ENCODE data around the gene LAPTM5. TPM values are rescaled to one million over a fixed set of nuclear protein-coding genes. Genes with fewer than 3 reads are reported as not detected.

Gene LAPTM5
- total RNA-seq, 1 experiment from 2014 or later: 1.9 TPM

DNA sequence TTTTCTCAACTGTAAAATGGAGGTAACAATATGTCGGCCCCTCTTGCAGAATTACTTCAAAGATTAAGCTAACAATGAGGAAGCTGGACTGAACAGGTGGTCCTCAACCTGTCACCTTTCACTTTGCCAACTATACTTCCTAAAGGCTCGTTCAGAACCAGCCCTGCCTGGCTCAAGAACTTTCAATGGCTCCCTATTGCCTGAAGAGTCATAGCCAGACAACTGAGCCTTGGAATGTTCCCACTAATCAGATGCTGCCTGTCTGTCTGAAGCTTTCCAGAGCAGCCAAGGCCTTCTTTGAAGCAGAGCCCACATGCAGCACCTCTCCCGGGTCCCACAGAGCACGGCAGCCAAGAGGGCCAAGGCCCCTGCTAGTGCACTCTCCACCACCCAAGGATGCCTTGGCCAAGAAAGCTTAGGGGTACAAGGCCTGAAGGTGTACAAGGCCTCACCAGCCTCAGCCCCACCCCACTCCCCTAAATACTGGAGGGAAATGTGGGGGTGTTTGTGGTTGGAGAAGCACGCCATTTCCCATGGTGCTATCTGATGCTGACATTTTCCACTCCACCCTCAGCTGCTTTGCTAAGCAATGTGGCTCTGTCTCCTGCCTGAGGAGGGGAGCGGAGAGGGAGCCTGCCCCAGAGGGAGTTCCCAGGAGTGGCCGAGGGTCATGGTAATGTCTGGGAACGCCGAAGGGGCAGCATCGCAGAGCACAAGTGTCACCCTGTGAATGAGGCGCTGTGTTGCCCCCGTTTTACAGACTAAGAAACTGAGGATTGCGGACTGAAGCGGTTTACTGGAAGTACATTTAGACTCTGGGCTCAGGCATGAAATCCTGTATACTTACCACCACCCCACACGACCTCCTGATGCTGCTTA lies 8.2 kb upstream of the LAPTM5 start:
- Histone ChIP-seq H3K27me3 (ENCODE audit: control insufficient read depth, insufficient read depth, low read length) (no peaks in the 10 kb centered on the region), H3K36me3 (ENCODE audit: control insufficient read depth, insufficient read depth, low read length) (no peaks in the 10 kb centered on the region), H3K4me1 (ENCODE audit: control insufficient read depth, insufficient read depth, low read length) (peaks cover 6% of the 10 kb centered on the region; the same call in 1 of the 2 replicates), H3K27ac (ENCODE audit: low read length) (no peak overlapping the region), H3K9me3 (ENCODE audit: control insufficient read depth, insufficient read depth, low read depth, low read length) (no peaks in the 10 kb centered on the region), H3K4me3 (ENCODE audit: low read depth in 2 of 2, low read length in 2 of 2) (no peak overlapping the region)
- no peak for TF ChIP-seq SIN3A (IDR thresholded peaks at IDR 0.05; ENCODE audit: borderline replicate concordance, insufficient read depth, low read depth, low read length)
- TF ChIP-seq REST (IDR thresholded peaks at IDR 0.05; ENCODE audit: insufficient read depth in 1 of 2, low read depth in 2 of 2, low read length in 1 of 2): no peak
- no peak for TF ChIP-seq POLR2AphosphoS5 (IDR thresholded peaks at IDR 0.05; ENCODE audit: low read depth, low read length)
- no peak for TF ChIP-seq TCF7L2 (IDR thresholded peaks at IDR 0.05; ENCODE audit: low read depth, low read length)
- no peak for TF ChIP-seq CTCF (IDR thresholded peaks at IDR 0.05)
- BruUV-seq (replicated peaks): no TSS peak
- in situ Hi-C loops (cut with HindIII; ENCODE audit: low pct_unique_long_range_greater_than_20kb, low sequenced_read_pairs): no loop called here
- intact Hi-C loops (cut with micrococcal nuclease; ENCODE audit: unreplicated experiment): no loop called here
- DNase-seq (ENCODE audit: low read depth, low spot score) (no peak), ATAC-seq (no peak)
- POLR2A ChIA-PET: no interaction called here
- CTCF ChIA-PET: no interaction called here

- peaks cover 6% of the 10 kb centered on the region; the same call in 1 of the 2 replicates for H3K4me1 ChIP-seq (ENCODE audit: control insufficient read depth, insufficient read depth, low read length)
- H3K4me3 ChIP-seq (ENCODE audit: low read depth in 2 of 2, low read length in 2 of 2): no peak overlapping the region
- no peaks in the 10 kb centered on the region for H3K9me3 ChIP-seq (ENCODE audit: control insufficient read depth, insufficient read depth, low read depth, low read length)
- POLR2A ChIA-PET: no interaction called here
- H3K27me3 ChIP-seq (ENCODE audit: control insufficient read depth, insufficient read depth, low read length): no peaks in the 10 kb centered on the region
- DNase-seq (ENCODE audit: low read depth, low spot score): no peak
- TF ChIP-seq CTCF (IDR thresholded peaks at IDR 0.05) (no peak), REST (IDR thresholded peaks at IDR 0.05; ENCODE audit: insufficient read depth in 1 of 2, low read depth in 2 of 2, low read length in 1 of 2) (no peak), SIN3A (IDR thresholded peaks at IDR 0.05; ENCODE audit: borderline replicate concordance, insufficient read depth, low read depth, low read length) (no peak), TCF7L2 (IDR thresholded peaks at IDR 0.05; ENCODE audit: low read depth, low read length) (no peak), POLR2AphosphoS5 (IDR thresholded peaks at IDR 0.05; ENCODE audit: low read depth, low read length) (no peak)
- no peaks in the 10 kb centered on the region for H3K36me3 ChIP-seq (ENCODE audit: control insufficient read depth, insufficient read depth, low read length)
- ATAC-seq: no peak
- no peak overlapping the region for H3K27ac ChIP-seq (ENCODE audit: low read length)
- in situ Hi-C loops (cut with HindIII; ENCODE audit: low pct_unique_long_range_greater_than_20kb, low sequenced_read_pairs): no loop called here
- CTCF ChIA-PET: no interaction called here
- BruUV-seq (replicated peaks): no TSS peak
- intact Hi-C loops (cut with micrococcal nuclease; ENCODE audit: unreplicated experiment): no loop called here
These were observed 7.5 kb upstream of the LAPTM5 start for GRCh38 chr1:30764939-30765555.
